HCT116 (cell line): ENCODE data around the gene NCAN. TPM values are rescaled to one million over a fixed set of nuclear protein-coding genes. Genes with fewer than 3 reads are reported as not detected.

ENCODE experiments used
- ATAC-seq: fragments of 200-7000 bp; cut with Tn5 transposase; 2 replicates; pipeline ENCODE4 v1.9.1; 2020; ENCODE audit warnings: mild to moderate bottlenecking, moderate library complexity
- BruUV-seq: library from RNA; stranded (reverse); fragments of 400-500 nt; replicated peaks from 2 replicates; lab custom pipeline; 2021; lab: Mats Ljungman, UMichigan
- CTCF ChIA-PET: fragments of 300-600 bp; sonication (Branson Sonifier 250); formaldehyde crosslinking; loops from one replicate; lab custom pipeline; 2021; ENCODE audit warnings: antibody characterized with exemption; lab: Charles Lee
- POLR2A ChIA-PET: fragments of 300-600, 350-600 bp; sonication (Branson Sonifier 250); formaldehyde crosslinking; loops from one replicate; lab custom pipeline; 2021; ENCODE audit warnings: antibody characterized with exemption; lab: Charles Lee
- RAD21 ChIA-PET, 2 experiments: fragments of 300-600 bp; sonication (Branson Sonifier 250); formaldehyde crosslinking; loops; one replicate each; lab custom pipeline; 2023; ENCODE audit warnings: low total read pairs in 2 of 2; ENCODE audit not compliant: uncharacterized antibody in 2 of 2, unreplicated experiment in 2 of 2, low non-redundant PET in 1 of 2; lab: Charles Lee
- DNase-seq: peaks from one replicate; pipeline ENCODE4 v3.0.0-alpha.2; 2010; ENCODE audit warnings: low read depth, low spot score
- H2AFZ ChIP-seq: fragments of 200-600 bp; shearing (Covaris generic), sonication (generic); 2 replicates; pipeline ENCODE4 v1.6.1; 2017; ENCODE audit warnings: low read depth, mixed run types, mixed read lengths, antibody characterized with exemption, low read length; ENCODE audit not compliant: poor library complexity, severe bottlenecking
- H3K27ac ChIP-seq: 2 replicates; pipeline ENCODE4 v1.5.1; 2012; ENCODE audit warnings: low read depth, low read length
- H3K27me3 ChIP-seq: fragments of 200-600 bp; sonication (generic); 2 replicates; pipeline ENCODE4 v1.6.1; 2016; ENCODE audit warnings: mixed run types, low read length, mixed read lengths; ENCODE audit not compliant: insufficient read depth
- H3K36me3 ChIP-seq, 2 experiments: fragments of 200-500 bp in 1 of 2; fragments of 200-600 bp in 1 of 2; sonication (Bioruptor generic) in 1 of 2; sonication (generic) in 1 of 2; 2 replicates each; pipeline versions ENCODE4 v1.5.1 to v1.6.1; 2014 to 2016; ENCODE audit warnings: low read length in 2 of 2, inconsistent platforms in 1 of 2, mixed read lengths in 1 of 2, mixed run types in 1 of 2; ENCODE audit not compliant: insufficient read depth in 2 of 2, control insufficient read depth in 1 of 2
- H3K4me1 ChIP-seq, 2 experiments: fragments of 200-600 bp in 1 of 2; sonication (generic) in 1 of 2; 2 replicates each; pipeline versions ENCODE4 v1.5.1 to v1.6.1; 2012 to 2017; ENCODE audit warnings: low read length in 2 of 2, inconsistent platforms in 1 of 2, mild to moderate bottlenecking in 1 of 2, mixed read lengths in 1 of 2, mixed run types in 1 of 2, moderate library complexity in 1 of 2; ENCODE audit not compliant: insufficient read depth in 2 of 2, control insufficient read depth in 1 of 2
- H3K4me2 ChIP-seq: fragments of 200-600 bp; sonication (generic); 2 replicates; pipeline ENCODE4 v1.6.1; 2017; ENCODE audit warnings: mixed run types, low read length, mixed read lengths
- H3K4me3 ChIP-seq, 2 experiments: fragments of 200-600 bp in 1 of 2; sonication (generic) in 1 of 2; replicated peaks in 1 of 2; 2 replicates each; pipeline ENCODE4 v1.5.1; 2011 to 2016; ENCODE audit warnings: low read length in 2 of 2, control low read depth in 1 of 2, low read depth in 1 of 2, mild to moderate bottlenecking in 1 of 2, mixed read lengths in 1 of 2, mixed run types in 1 of 2
- H3K79me2 ChIP-seq: fragments of 200-600 bp; sonication (generic); 2 replicates; pipeline ENCODE4 v1.6.1; 2017; ENCODE audit warnings: mild to moderate bottlenecking, mixed run types, low read length, moderate library complexity, mixed read lengths; ENCODE audit not compliant: insufficient read depth
- H3K9ac ChIP-seq: fragments of 200-600 bp; sonication (generic); 2 replicates; pipeline ENCODE4 v1.6.1; 2016; ENCODE audit warnings: low read length, mixed read lengths
- H3K9me2 ChIP-seq: fragments of 200-600 bp; sonication (generic), shearing (Covaris generic); 2 replicates; pipeline ENCODE4 v1.6.1; 2017; ENCODE audit warnings: mixed run types, mild to moderate bottlenecking, moderate library complexity; ENCODE audit not compliant: insufficient read depth
- H3K9me3 ChIP-seq, 2 experiments: fragments of 200-500 bp in 1 of 2; fragments of 200-600 bp in 1 of 2; sonication (Bioruptor generic) in 1 of 2; sonication (generic) in 1 of 2; 2 replicates each; pipeline ENCODE4 v1.6.1; 2014 to 2017; ENCODE audit warnings: low read length in 2 of 2, mixed read lengths in 2 of 2, inconsistent platforms in 1 of 2, low read depth in 1 of 2, mild to moderate bottlenecking in 1 of 2, mixed run types in 1 of 2, moderate library complexity in 1 of 2; ENCODE audit not compliant: control insufficient read depth in 1 of 2, insufficient read depth in 1 of 2
- H4K20me1 ChIP-seq: fragments of 200-600 bp; sonication (generic), shearing (Covaris generic); 2 replicates; pipeline ENCODE4 v1.6.1; 2017; ENCODE audit warnings: mixed run types, mild to moderate bottlenecking, moderate library complexity; ENCODE audit not compliant: insufficient read depth
- MAX ChIP-seq: IDR thresholded peaks from 2 replicates; pipeline ENCODE4 v1.6.1; 2012
- POLR2A ChIP-seq: IDR thresholded peaks from 2 replicates; pipeline ENCODE4 v1.7.0; 2011; ENCODE audit warnings: borderline replicate concordance; ENCODE audit not compliant: insufficient read depth, insufficient read length; ENCODE audit errors: extremely low read depth
- POLR2AphosphoS5 ChIP-seq: IDR thresholded peaks from 2 replicates; pipeline ENCODE4 v1.6.1; 2011; ENCODE audit warnings: mild to moderate bottlenecking, low read depth, low read length, moderate library complexity
- REST ChIP-seq: IDR thresholded peaks from 2 replicates; pipeline ENCODE4 v1.6.1; 2012; ENCODE audit warnings: low read depth
- SP1 ChIP-seq: IDR thresholded peaks from 2 replicates; pipeline ENCODE4 v1.6.1; 2012; ENCODE audit warnings: low read depth
- TCF7L2 ChIP-seq: IDR thresholded peaks from 2 replicates; pipeline ENCODE4 v1.7.0; 2011; ENCODE audit warnings: borderline replicate concordance, inconsistent platforms; ENCODE audit not compliant: insufficient read depth, insufficient read length; ENCODE audit errors: extremely low read depth
- intact Hi-C: fragments of 100-400 bp; cut with micrococcal nuclease; formaldehyde crosslinking; loops from 2 replicates; pipeline ENCODE4 v1.10.0; 2022
- total RNA-seq: library from RNA; stranded (reverse); gene quantifications from one replicate; pipeline ENCODE4 v1.2.1, GENCODE V29; 2021; ENCODE audit not compliant: unreplicated experiment

Gene NCAN
- total RNA-seq, 1 experiment from 2014 or later: 0.07 TPM

- ChIA-PET CTCF (interaction anchor here (1.0 kb wide), 1 partner anchor 11 kb away, joined by 3 read pairs; no protein-coding TSS in a partner anchor), RAD21 (no interaction called here)
- no peaks in the 10 kb centered on the region for H3K79me2 ChIP-seq
- BruUV-seq: no TSS peak
- no peak for DNase-seq
- no peak overlapping the region for H3K27ac ChIP-seq
- H3K9ac ChIP-seq: no peak overlapping the region
- no peaks in the 10 kb centered on the region for H3K9me3 ChIP-seq
- no peak overlapping the region for H2AFZ ChIP-seq
- ATAC-seq: peak; percentile 55
- no peaks in the 10 kb centered on the region for H3K27me3 ChIP-seq
- H4K20me1 ChIP-seq: no peaks in the 10 kb centered on the region
- no peak for TF ChIP-seq POLR2AphosphoS5
- TF ChIP-seq SP1: no peak
- TF ChIP-seq MAX: no peak
- TF ChIP-seq POLR2A: no peak
- peak; percentile 89 for TF ChIP-seq REST
- TF ChIP-seq, all 23 proteins: peak for 1
- POLR2A ChIA-PET: no interaction called here
- H3K4me2 ChIP-seq: no peak overlapping the region
- H3K36me3 ChIP-seq: no peaks in the 10 kb centered on the region
- no peaks in the 10 kb centered on the region for H3K9me2 ChIP-seq
- peaks cover 5 to 8% of the 10 kb centered on the region in 2 experiments; a peak in 2 of 4 replicates for H3K4me1 ChIP-seq
- intact Hi-C loops: no loop called here
- no peak overlapping the region for H3K4me3 ChIP-seq
Observed at GRCh38 chr19:19214892-19215291, 3.1 kb downstream of the NCAN start.

GRCh38 chr19:19215792-19216191 lies 4.0 kb downstream of the NCAN start:
- no peaks in the 10 kb centered on the region for H3K27me3 ChIP-seq
- ChIA-PET CTCF (no interaction called here), POLR2A (no interaction called here), RAD21 (no interaction called here)
- no peak overlapping the region for H2AFZ ChIP-seq
- no peak overlapping the region for H3K27ac ChIP-seq
- ATAC-seq: no peak
- no peak overlapping the region for H3K4me3 ChIP-seq
- intact Hi-C loops: no loop called here
- no peak for DNase-seq
- no peak for TF ChIP-seq TCF7L2
- no peaks in the 10 kb centered on the region for H4K20me1 ChIP-seq
- no peaks in the 10 kb centered on the region for H3K9me2 ChIP-seq
- no peak overlapping the region for H3K9ac ChIP-seq
- BruUV-seq: no TSS peak
- H3K4me1 ChIP-seq: peaks cover 5 to 8% of the 10 kb centered on the region in 2 experiments; a peak in 2 of 4 replicates
- no peak overlapping the region for H3K4me2 ChIP-seq
- no peaks in the 10 kb centered on the region for H3K36me3 ChIP-seq
- H3K9me3 ChIP-seq: no peaks in the 10 kb centered on the region
- no peaks in the 10 kb centered on the region for H3K79me2 ChIP-seq
